DMS53 treated with DMSO at 0.1 percent for 48 hours (cell line): ENCODE data around the gene CA5A.
"Not testable (repeated sequence)": the region's sequence is repeated elsewhere in the genome, so short reads cannot be mapped to it uniquely, and the experiment has no call there.

Experiments
- DNase-seq: peaks from one replicate; lab custom pipeline; 2025; ENCODE audit not compliant: unreplicated experiment; lab: John Stamatoyannopoulos, UW

The CA5A gene

DNA sequence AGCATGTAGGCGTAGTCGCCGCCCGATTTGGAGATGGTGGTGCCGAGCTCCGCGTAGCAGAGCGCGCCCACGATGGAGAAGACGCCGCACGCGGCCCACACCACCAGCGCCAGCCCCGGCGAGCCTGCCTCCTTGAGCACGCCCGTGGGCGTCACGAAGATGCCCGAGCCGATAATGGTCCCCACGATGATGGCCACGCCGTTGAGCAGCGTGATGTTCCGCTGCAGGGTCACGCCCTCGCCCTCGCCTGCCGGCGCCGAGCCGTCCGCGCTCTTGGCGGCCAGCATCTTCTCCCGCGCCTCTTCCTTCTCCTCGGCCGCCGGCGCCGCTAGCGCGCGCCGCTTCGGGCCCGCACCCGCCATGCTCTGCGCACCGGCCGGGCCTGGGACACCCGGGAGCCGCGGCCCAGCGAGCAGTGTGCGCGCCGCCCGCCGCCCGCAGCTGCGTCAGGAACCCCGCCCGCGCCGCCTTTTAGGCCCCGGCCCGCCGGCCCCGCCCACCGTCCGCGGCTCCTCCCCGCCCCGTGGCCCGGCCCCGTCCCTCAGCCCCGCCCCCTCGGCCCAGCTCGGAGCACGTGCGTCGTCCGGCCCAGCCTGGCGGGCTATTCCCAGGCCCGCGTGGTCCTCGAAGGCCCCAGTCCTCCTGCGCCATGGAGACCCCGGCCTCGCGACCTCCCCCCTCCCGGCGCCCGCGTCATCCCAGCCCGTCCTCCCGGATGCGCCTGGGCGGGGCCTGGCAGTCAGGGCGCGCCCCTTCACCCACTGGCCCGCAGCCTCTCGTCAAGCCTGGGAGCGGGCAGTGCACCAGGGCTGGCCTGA lies 67.1 kb downstream of the CA5A start, which contains the start of gene SLC7A5:
SLC7A5 (minus strand) TSS at position 447 of the 818 bp plus-strand sequence; CDS start at position 362, 85 bp downstream.
- peak; percentile 33 for DNase-seq

DNA sequence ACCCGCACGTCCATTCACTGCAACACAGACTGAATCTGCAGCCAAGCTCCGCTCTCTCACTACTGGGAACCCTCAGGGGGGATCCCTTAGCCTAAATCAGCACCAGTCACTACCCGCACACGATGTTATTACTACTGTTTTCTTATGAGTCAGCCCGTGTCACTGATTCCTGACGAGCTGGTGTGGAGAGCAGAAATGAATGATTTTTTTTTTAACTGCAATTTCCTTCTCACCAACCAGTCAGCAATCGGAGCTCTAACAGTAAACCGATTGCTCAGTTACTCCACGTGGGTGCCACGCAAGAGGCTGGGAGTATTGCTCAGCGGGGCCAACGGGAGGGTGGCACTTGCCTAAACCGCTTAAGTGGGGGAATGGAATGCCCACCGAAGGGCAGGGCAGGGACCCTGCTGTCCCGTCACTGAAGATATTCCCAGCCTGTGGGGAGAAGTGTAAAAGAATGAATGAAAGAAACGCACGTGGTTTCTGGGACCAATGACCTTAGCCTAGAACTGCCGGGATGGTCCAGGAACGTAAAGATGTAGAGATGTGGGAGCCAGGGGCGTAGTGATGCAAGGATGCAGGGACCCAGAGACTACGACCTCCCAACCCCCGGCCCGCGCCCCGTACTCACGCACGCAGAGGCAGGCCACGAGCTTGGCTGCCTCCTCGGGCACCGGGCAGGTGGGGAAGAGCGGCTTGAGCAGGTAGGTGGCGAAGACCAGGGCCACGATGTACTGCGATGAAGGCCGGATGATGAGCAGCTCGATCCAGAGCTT lies 67.9 kb downstream of the CA5A start:
- peak; percentile 37 for DNase-seq

DNA sequence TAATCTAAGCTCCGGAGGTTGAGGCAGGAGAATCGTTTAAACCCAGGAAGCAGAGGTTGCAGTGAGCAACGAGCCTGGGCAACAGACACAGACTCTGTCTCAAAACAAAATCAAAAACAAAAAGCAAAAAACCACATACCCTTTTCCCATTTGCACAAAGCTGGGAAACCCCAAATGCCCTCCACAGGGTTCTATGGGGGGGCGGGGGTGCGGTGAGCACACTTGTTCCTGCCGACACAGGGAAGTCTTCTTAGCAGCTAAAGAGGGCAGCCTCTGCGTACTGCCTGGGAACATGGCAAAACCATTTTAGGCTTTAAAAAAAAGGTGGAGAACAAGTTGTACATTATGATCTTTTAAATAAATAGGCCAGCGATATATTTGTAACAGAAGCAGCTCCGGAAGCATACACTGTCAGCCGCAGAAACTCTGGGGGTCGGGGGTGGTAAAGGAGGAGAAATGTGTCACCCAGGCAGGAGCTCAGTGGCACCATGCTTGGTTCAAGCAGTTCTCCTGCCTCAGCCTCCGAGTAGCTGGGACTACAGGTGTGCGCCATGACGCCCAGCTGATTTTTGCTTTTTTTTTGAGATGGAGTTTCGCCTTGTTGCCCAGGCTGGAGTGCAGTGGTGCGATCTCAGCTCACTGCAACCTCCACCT lies 70.3 kb downstream of the CA5A start:
- not testable (repeated sequence) for DNase-seq

DNA sequence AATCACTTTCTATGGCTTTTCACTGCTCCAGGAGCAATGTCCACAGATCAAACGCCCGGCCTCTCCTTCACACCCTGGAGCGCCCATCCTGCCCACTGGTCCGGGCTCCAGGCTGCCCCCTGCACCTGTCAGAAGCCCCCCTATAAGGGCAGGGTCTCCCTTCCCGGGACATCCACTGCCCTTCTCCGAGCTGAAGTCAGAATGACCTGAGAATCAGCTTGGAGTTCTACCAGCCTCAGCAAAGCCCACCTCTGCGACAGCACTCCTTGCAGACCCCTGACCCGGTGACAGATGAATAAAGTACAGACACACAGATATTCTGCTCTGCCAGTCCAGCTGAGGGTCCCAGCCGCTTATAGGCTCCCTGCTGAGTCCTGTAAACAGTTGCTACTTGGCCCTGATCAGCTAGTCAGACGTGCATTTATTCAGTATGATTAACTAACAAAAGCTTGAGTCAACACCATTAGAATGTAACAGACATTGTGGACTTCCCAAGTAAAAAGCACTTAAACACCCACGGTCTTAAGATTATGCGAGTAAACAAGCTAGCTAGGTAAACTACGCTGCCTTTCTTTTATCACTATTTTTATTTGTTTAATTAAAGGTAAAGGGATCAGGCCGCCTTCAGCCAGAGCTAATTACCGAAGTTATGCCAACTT lies 71.9 kb downstream of the CA5A start:
- DNase-seq = no peak

DNA sequence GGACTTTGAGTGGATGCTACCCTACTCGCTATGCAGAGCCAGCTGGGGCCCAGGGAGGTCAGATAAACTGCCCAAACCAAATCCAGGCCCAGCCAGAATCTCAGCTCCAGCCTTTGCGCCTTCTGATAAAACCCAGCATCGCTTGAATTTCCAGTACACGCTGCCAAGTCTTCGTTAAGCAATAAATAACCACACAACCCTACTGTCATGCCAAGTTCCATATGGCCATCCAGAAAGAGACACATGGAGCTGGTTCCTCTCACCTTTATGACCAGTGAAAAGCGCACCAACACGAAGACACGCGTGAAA lies 73.0 kb downstream of the CA5A start:
- DNase-seq = not testable (repeated sequence)

DNA sequence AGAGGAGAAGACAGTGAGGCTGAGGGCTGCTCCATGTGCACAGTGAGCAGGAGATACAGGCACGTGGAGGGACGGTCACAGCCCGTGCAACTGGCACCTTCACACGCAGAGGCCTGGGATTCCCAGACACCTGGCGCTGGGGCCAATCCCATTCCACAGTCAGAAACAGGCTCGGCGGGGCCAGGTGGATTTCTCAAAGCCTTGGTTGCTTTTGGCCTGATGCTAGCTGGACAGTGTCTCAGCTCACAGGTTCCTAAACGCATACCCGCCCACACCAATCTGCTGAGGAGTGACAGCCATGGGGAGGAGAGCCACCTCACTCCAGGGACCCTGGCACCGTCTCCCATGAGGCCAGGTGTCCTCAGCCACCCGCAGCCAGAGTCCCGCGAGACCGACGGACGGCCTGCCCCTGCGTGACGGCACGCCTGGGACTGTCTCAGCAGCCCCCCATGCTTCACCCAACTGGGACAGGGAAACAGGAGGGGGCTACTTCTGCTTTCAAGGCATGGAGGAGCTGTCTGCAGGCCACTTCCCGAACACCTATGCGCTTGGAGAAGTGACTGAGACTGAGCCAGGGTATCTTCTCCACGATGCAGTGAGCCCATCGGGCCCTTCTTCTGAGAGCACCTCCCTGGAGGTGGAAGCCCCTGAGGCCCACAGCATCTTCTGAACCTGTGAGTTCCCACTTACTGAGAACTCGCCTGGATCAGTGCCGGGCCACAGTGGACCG lies 73.6 kb downstream of the CA5A start:
- DNase-seq = peak; percentile 8

DNA sequence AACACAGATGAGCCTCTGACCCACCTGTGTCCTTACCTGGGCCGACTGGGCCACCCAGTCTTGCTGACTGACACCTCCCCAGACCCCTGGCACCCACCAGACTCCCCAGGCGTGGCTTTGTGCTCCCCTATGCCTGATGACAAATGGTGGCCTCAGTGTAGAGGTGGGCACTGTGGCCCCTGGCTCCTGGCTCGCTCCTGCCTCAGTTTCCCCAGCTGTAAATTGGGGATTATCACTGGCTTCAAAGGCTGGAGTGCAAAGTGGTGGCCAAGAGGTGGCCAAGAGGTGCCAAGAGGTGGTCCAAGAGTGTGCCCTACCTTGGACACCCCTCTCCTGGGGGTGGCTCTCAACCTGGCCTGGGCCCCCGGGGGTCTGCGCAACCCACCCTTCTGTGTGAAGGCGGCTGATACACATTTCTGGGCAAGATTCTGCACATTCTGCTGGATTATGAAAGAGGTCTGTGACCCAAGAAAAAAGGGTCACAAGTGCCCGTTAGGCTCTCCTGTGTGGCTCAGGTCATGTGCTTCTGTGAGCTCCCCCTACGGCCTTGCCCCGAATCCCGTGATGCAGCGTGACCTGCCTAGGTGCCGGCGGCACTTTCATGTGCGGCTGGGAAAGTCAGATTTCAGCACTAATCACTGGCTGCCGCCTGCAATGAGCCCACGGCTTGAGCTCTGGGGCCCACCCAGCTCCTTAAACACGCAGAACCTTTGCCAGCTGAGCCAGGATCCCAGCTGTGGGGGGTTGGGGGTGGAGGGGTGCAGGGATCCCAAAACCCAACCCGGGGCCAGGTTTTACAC lies 74.8 kb downstream of the CA5A start:
- DNase-seq = not testable (repeated sequence)

DNA sequence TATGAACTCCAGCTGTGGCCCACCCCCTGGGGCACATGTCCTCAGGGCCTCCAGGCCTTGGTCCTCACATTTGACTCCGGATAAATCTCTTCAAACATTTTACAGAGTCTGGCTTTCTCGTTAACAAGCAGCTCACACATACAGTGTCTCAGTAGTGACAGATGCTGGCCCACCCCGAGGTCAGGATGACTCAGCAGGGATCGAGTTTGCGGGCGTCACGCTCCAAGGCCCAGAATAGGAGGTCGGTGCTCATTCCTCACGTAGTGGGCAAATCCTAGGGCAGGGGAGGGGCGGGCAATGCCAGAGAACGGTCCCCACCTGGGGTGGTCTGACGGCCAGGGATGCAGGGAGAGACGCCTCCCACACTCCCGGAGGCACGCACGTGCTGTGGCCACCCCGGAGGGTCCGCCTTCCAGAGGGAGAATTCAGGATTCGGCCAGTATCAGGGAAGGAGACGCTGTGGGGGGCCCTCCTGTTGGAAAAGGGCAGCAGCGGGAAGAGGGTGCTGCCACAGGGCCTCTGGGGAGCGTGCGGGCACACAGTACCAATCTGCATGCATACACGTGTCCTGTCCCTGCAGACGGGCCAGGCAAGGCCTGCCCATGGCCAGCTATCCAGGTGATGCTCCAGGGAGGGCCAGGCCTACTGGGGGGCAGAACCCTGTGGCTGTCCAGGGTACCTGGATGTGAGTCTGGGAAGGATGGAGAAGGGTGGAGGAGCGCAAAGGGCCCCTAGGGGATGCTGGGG lies 75.6 kb downstream of the CA5A start:
- peak; percentile 2 for DNase-seq

DNA sequence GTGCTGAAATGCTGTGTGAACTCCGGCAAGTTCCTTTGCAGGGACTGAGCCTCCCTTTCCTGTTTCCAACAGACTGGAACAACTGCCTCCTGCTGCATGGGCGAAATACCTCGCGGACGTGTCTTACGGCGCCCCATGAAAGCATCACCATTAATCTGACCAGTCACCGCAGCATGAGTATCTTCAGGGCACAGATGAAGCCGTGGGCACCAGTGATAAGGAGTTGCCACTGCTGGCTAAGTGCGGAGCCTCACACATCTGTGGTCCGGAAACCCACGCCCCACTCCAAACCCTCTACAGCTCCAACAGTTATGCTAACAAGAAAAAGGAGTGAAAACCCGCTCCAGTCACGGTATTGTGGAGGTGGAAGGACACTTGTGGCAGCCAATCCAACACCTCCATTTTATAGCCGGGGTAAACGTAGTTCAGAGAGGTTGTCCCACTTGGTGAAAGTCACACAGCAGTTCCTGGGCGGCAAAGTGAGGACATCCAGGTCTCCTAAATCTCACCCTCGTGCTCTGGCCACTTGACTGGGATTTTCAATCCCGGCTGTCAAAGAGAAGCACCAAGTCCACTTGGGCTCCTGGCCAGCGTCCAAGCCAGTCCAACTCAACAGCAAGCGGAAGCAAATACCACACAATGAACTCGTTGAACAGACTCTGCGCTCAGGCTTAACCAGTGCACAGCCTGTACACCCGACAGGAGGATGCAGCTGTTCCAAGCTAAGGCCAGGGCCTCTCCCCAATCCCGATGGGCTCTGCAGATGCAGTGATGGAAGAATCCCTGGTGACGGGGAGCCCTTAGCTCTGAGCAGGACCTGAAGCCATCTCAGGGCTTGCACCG lies 78.0 kb downstream of the CA5A start:
- DNase-seq = not testable (repeated sequence)

DNA sequence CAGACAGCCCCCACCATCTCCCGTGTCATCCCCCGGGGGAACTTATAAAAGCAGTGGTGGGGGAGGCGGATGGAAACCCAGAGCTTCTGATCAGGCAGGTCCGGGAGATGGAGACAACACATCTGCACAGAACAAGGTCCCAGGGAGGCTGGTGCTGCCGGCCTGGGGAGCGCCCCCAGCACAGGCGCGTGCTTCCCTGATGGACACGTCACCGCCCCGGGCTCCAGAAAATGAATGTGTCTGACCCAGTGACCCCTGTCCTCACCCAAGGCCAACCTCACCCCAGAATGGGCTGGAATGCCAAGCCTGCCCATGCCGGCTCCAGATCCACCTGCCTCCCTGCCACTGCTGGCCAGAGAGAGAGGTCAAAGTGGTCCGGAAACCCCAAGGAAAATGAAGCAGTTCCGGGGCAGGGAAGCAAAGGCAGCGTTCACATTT lies 79.5 kb downstream of the CA5A start:
- no peak for DNase-seq

DNA sequence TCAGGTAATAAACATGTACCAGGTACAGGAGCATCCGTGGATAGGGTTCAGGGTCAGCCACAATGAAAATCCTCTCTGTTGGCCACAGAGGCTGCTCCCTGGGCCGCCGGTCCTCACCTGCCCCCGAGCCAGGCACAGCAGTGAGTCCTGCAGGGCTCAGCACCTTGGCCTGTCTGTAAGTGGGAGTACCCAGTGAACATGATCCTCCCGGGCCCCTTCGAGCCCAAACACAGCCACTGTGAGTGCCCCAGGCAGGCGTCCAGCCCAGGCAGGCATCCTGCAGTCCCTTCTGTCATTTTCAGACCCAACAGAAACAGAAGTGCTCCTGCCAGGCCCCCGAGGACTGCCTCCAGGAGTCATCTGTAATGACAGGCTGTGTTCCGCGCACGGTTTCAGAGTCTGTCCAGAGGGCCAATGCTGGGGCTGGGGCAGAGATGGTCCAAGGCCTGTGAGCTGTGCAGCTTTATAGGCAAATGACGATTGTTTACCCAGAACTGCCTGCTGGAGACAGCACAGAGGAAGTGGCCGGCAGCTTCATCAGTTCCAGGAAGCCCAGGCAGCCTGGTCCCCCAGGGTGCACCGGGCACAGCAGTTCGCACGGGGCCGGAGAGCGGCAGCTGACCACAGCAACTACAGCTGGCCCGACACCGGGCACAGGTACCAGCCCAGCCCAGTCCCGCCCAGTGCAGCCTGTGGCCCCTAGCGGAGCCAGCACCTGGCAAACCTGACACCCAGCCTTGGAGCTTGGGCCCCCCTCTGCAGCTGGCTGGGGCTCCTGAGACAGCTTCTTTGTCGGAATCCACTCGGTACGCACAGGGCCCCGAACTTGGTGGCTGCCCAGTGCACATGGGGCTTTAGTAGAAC lies 80.2 kb downstream of the CA5A start:
- DNase-seq = peak; percentile 38

DNA sequence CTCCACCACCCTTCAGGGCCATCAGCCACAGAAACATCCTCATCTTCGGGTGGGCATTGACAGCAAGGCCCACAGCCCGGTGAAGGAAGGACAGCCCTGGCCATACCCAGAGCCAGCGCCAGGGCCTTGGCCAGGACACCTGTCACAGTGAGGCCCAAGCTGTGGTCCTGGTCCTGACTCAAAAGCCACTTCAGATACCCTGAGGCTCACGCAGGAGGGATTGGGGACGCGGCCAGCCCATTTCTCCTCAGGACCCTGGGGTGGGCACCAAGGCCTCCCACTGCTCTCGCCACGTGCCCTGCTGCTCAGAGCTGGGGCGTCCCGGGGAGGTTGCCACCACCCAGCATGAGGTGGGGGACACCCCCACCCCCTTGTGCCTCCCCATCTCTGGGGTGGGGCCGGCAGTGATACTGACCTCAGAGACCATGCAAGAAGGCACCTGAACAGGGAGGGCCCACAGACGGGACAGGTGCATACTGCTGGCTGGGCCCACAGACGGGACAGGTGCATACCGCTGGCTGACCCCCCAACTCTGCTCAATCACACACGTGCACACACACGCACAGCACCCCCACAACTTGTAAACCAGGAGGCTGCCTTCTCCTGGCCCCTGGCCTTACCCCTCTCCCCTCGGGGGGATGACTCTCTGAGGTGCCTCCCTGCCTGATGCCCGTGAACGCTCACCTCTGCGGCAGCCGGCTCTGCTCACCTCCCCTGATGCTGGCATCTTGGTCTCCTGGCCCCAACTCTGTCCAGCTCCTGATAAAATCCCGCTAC lies 81.2 kb downstream of the CA5A start:
- no peak for DNase-seq

DNA sequence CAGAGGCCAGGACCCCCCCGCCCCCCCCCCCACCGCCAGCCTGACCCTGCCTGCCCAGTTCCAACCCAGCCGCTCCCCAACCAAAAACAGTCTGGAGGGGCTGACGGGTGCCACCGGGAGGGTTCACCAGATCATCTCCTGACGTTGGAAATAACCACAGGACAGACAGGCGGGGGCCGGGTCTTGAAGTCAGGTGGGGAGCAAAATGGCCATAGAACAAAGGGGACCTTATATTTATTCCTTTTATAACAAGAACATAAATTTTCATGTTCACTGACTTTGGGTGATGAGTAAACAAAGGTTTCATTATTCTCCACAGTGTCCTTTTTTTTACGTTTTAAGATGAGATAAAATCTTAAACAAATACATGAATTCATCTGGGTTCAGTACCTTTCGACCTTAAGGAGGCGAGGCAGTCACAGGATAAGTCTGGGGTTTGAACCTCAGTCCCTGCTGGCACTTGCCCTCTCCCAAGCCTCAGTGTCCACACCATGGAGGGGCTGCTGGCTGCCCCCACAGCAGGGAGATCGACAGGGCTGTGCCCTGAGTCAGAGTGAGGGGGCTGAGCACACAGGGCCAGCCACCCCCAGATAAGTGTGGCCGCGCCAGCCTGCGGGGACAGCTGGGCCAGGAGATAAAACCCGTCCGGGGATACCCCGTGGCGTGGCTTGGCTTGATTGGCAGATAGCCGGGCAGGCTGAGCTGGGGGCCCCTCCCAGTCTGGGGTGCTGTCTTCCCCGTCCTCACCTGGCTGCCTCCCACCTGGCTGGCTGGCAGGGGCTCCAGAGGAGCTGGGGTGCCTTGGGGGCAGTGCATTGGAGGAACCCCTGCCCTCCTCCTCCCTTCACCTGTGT lies 82.0 kb downstream of the CA5A start:
- no peak for DNase-seq

DNA sequence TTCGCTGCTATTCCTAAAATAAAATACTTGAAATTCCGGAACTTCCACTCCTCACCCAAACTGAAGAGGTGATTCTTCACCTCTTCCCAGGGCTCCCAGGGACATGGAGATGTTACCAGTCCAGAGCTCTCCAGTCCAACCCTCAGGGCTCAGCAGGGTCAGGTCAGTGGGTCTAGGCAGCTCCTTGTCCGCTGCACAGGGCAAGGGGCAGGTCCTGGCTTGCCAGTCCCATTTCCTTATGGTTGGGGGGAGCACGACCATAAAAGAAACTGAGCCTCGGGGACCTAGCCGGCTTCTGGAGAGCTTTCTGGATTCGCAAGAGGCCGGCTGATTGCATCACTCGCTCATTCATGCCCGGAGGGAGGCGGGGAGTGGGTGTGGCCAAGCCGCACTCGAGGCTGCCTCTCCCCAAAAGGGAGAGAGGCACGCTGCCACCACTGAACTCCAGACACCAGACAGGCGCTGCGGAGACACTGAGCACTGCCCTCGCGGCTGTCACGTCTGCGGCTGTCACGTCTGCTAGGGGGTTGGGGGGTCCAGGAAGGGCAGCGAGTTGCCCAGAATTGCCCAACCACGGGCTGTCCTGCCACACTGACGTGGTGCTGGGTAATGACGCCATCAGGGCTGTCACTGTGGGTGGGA lies 82.8 kb downstream of the CA5A start:
- DNase-seq = peak; percentile 62

DNA sequence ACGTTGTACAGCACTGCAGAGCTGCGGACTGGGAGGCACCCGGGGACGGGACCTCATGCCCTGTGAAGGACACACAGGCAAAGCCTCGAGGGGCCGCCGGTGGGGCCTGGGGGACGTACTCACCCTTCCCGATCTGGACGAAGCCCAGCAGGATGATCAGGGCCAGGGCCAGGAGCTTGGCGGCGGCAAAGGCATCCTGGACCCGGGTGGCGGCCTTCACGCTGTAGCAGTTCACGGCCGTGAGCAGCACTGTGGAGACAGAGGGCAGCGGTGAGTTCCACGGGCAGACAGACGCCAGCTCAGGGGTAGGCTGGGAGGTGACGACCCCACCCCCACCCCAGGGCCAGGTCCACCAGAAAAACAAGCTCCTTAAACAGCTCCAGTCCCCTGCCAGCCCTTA lies 84.7 kb downstream of the CA5A start:
- no peak for DNase-seq
